WTC11 (cell line): ENCODE measurements around the gene STK16.

Experiments used
- CREB1 ChIP-seq: sonication (generic); formaldehyde crosslinking; IDR thresholded peaks from 2 replicates; pipeline ENCODE4 v1.8.0; 2023; ENCODE audit warnings: mild to moderate bottlenecking, missing genetic modification reagents
- CREM ChIP-seq: sonication (generic); formaldehyde crosslinking; IDR thresholded peaks from 2 replicates; pipeline ENCODE4 v1.8.1; 2022; ENCODE audit warnings: mild to moderate bottlenecking, missing genetic modification reagents, moderate library complexity
- ETV6 ChIP-seq: sonication (generic); formaldehyde crosslinking; IDR thresholded peaks from 2 replicates; pipeline ENCODE4 v1.8.1; 2022; ENCODE audit warnings: mild to moderate bottlenecking, missing genetic modification reagents
- JUN ChIP-seq: sonication (generic); formaldehyde crosslinking; IDR thresholded peaks from 2 replicates; pipeline ENCODE4 v1.8.0; 2023; ENCODE audit warnings: mild to moderate bottlenecking, missing genetic modification reagents
- SOX15 ChIP-seq: fragments of 250-450 bp; sonication (Bioruptor Pico); IDR thresholded peaks from 2 replicates; pipeline ENCODE4 v1.9.0; 2021; ENCODE audit warnings: mild to moderate bottlenecking
- TP53 ChIP-seq: sonication (generic); formaldehyde crosslinking; IDR thresholded peaks from 2 replicates; pipeline ENCODE4 v1.8.1; 2023; ENCODE audit warnings: mild to moderate bottlenecking, missing genetic modification reagents
- ZNF232 ChIP-seq: sonication (generic); formaldehyde crosslinking; IDR thresholded peaks from 2 replicates; pipeline ENCODE4 v1.8.0; 2022; ENCODE audit warnings: mild to moderate bottlenecking, missing genetic modification reagents
- TF ChIP-seq, protein P1 (sequence below): sonication (generic); formaldehyde crosslinking; IDR thresholded peaks from 2 replicates; pipeline ENCODE4 v1.8.1; 2022; ENCODE audit warnings: missing genetic modification reagents, borderline replicate concordance
- TF ChIP-seq, protein P2 (sequence below): fragments of 200-600 bp; IDR thresholded peaks from 2 replicates; pipeline ENCODE4 v1.8.0; 2022; ENCODE audit warnings: antibody characterized with exemption
- TF ChIP-seq, protein P3 (sequence below): fragments of 250-450 bp; sonication (Bioruptor Pico); IDR thresholded peaks from 2 replicates; pipeline ENCODE4 v1.9.0; 2021; ENCODE audit warnings: mild to moderate bottlenecking, borderline replicate concordance
- TF ChIP-seq, protein P4 (sequence below): sonication (generic); formaldehyde crosslinking; IDR thresholded peaks from 2 replicates; pipeline ENCODE4 v1.8.0; 2022; ENCODE audit warnings: mild to moderate bottlenecking, missing genetic modification reagents
- TF ChIP-seq, protein P5 (sequence below): sonication (generic); formaldehyde crosslinking; IDR thresholded peaks from 2 replicates; pipeline ENCODE4 v1.8.0; 2022; ENCODE audit warnings: mild to moderate bottlenecking, missing genetic modification reagents

DNA sequence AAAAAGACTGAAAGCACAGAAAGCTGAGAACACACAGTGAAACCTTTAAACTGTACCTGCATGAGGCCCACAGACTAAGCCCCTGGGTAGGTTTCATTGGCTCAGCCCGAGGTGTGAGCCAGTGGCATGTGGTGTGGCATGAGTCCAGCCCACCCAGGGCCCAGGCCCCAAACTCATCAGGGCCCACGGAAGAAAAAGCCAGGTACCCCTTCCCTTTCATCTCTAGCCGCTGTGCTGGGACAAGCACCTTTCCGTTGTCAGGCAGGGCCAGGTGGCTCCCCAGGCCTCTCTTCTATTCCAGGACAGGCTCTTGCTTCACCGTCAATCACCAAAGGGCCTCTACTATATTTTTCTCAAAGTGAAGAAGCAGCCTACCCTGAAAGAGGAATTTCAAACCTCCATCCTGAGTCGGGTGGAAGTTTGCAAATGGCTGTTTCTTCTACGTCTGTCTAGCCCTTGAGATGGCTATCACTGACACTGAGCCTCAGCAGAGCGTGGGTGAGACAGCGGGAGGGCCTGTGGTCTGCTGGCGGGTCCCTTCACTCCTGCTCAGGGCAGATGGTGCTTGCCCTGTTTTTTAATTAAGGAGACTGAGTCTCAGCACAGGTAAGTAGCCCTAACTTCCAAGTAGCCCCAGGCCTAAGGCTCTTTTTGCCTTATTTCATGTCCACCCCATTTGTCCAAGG is 42.4 kb downstream of the STK16 start:
- TF ChIP-seq, protein P1, sequence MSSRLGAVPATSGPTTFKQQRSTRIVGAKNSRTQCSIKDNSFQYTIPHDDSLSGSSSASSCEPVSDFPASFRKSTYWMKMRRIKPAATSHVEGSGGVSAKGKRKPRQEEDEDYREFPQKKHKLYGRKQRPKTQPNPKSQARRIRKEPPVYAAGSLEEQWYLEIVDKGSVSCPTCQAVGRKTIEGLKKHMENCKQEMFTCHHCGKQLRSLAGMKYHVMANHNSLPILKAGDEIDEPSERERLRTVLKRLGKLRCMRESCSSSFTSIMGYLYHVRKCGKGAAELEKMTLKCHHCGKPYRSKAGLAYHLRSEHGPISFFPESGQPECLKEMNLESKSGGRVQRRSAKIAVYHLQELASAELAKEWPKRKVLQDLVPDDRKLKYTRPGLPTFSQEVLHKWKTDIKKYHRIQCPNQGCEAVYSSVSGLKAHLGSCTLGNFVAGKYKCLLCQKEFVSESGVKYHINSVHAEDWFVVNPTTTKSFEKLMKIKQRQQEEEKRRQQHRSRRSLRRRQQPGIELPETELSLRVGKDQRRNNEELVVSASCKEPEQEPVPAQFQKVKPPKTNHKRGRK, result no peak
- TF ChIP-seq, protein P2, sequence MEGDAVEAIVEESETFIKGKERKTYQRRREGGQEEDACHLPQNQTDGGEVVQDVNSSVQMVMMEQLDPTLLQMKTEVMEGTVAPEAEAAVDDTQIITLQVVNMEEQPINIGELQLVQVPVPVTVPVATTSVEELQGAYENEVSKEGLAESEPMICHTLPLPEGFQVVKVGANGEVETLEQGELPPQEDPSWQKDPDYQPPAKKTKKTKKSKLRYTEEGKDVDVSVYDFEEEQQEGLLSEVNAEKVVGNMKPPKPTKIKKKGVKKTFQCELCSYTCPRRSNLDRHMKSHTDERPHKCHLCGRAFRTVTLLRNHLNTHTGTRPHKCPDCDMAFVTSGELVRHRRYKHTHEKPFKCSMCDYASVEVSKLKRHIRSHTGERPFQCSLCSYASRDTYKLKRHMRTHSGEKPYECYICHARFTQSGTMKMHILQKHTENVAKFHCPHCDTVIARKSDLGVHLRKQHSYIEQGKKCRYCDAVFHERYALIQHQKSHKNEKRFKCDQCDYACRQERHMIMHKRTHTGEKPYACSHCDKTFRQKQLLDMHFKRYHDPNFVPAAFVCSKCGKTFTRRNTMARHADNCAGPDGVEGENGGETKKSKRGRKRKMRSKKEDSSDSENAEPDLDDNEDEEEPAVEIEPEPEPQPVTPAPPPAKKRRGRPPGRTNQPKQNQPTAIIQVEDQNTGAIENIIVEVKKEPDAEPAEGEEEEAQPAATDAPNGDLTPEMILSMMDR, result no peak
- TF ChIP-seq JUN (CRISPR knock-in tag) (no peak), ZNF232 (no peak), CREB1 (CRISPR knock-in tag) (no peak), CREM (CRISPR knock-in tag) (no peak), TP53 (no peak), ETV6 (CRISPR knock-in tag) (no peak), SOX15 (CRISPR knock-in tag) (no peak)
- TF ChIP-seq, protein P3, sequence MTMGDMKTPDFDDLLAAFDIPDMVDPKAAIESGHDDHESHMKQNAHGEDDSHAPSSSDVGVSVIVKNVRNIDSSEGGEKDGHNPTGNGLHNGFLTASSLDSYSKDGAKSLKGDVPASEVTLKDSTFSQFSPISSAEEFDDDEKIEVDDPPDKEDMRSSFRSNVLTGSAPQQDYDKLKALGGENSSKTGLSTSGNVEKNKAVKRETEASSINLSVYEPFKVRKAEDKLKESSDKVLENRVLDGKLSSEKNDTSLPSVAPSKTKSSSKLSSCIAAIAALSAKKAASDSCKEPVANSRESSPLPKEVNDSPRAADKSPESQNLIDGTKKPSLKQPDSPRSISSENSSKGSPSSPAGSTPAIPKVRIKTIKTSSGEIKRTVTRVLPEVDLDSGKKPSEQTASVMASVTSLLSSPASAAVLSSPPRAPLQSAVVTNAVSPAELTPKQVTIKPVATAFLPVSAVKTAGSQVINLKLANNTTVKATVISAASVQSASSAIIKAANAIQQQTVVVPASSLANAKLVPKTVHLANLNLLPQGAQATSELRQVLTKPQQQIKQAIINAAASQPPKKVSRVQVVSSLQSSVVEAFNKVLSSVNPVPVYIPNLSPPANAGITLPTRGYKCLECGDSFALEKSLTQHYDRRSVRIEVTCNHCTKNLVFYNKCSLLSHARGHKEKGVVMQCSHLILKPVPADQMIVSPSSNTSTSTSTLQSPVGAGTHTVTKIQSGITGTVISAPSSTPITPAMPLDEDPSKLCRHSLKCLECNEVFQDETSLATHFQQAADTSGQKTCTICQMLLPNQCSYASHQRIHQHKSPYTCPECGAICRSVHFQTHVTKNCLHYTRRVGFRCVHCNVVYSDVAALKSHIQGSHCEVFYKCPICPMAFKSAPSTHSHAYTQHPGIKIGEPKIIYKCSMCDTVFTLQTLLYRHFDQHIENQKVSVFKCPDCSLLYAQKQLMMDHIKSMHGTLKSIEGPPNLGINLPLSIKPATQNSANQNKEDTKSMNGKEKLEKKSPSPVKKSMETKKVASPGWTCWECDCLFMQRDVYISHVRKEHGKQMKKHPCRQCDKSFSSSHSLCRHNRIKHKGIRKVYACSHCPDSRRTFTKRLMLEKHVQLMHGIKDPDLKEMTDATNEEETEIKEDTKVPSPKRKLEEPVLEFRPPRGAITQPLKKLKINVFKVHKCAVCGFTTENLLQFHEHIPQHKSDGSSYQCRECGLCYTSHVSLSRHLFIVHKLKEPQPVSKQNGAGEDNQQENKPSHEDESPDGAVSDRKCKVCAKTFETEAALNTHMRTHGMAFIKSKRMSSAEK (CRISPR knock-in tag), result no peak
- TF ChIP-seq, protein P4, sequence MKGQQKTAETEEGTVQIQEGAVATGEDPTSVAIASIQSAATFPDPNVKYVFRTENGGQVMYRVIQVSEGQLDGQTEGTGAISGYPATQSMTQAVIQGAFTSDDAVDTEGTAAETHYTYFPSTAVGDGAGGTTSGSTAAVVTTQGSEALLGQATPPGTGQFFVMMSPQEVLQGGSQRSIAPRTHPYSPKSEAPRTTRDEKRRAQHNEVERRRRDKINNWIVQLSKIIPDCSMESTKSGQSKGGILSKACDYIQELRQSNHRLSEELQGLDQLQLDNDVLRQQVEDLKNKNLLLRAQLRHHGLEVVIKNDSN (CRISPR knock-in tag), result no peak
- TF ChIP-seq, protein P5, sequence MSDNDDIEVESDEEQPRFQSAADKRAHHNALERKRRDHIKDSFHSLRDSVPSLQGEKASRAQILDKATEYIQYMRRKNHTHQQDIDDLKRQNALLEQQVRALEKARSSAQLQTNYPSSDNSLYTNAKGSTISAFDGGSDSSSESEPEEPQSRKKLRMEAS (CRISPR knock-in tag), result no peak
